KOPT-K1 (cell line): Measurements from ENCODE around the gene MYO5B.

Experiments used
- H3K27ac ChIP-seq: fragments of 200-600 bp; sonication (generic); 2 replicates; pipeline ENCODE4 v1.5.1; 2016; ENCODE audit warnings: antibody characterized with exemption, mild to moderate bottlenecking, low read depth, low read length; ENCODE audit not compliant: poor library complexity, severe bottlenecking
- H3K36me3 ChIP-seq: fragments of 200-600 bp; sonication (generic); 2 replicates; pipeline ENCODE4 v1.5.1; 2017; ENCODE audit warnings: antibody characterized with exemption, mild to moderate bottlenecking, low read length, moderate library complexity; ENCODE audit not compliant: insufficient read depth
- H3K9me3 ChIP-seq: fragments of 200-600 bp; sonication (generic); 2 replicates; pipeline ENCODE4 v1.5.1; 2017; ENCODE audit warnings: antibody characterized with exemption, low read length, mild to moderate bottlenecking; ENCODE audit not compliant: insufficient read depth, poor library complexity, severe bottlenecking

MYO5B gene

GRCh38 chr18:49853436-49853835 is 341.5 kb downstream of the MYO5B start:
- H3K27ac ChIP-seq = no peak overlapping the region
- no peaks in the 10 kb centered on the region for H3K36me3 ChIP-seq
- H3K9me3 ChIP-seq = no peaks in the 10 kb centered on the region

DNA sequence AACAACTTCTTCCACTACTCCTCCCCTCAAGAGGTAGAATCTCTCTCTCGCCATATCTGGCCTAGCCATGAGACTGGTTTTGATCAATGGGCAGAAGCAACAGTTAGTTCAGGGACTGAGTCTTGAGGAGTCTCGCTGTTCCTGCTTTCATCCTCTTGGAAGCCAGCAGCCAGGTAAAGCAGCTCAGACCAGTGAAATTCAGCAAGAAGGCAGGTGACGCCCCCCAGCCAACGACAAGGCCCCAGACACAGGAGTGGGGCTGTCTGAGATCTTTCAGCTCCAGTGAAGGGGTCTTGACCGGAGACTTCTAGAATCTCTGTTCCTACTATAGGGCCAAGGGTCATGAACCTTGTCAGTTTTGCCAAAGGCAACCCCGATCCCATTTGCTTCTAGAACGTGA is 341.9 kb downstream of the MYO5B start:
- no peaks in the 10 kb centered on the region for H3K9me3 ChIP-seq
- H3K27ac ChIP-seq = no peak overlapping the region

GRCh38 chr18:49851624-49852023 is 343.3 kb downstream of the MYO5B start:
- Histone ChIP-seq H3K36me3 (no peaks in the 10 kb centered on the region), H3K27ac (no peak overlapping the region), H3K9me3 (no peaks in the 10 kb centered on the region)

More for the DNA sequence above, 341.9 kb downstream of the MYO5B start:
- H3K36me3 ChIP-seq = no peaks in the 10 kb centered on the region

GRCh38 chr18:49850636-49851035 is 344.3 kb downstream of the MYO5B start:
- Histone ChIP-seq H3K9me3 (no peaks in the 10 kb centered on the region), H3K36me3 (no peaks in the 10 kb centered on the region), H3K27ac (no peak overlapping the region)

- no peaks in the 10 kb centered on the region for H3K36me3 ChIP-seq
- H3K27ac ChIP-seq = no peak overlapping the region
- no peaks in the 10 kb centered on the region for H3K9me3 ChIP-seq
Measured at GRCh38 chr18:49849331-49850217, 345.4 kb downstream of the MYO5B start.

DNA sequence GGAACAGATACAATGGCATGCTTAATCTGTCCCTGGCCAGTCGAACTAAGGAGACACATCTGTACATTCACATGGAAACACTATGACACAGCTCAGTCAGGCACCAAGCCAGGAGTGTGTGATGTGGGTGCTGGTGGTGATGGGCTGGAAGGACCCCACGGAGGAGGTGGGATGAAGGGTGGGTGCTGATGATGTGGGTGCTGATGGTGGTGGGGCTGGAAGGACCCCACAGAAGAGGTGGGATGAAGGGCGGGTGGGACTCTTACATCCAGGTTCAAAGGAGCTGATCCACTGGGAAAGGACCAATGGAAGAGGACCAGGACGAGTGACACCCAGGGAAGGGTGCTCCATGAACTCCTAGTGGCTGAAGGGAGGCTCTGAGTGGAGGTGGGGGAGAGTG is 346.8 kb downstream of the MYO5B start:
- H3K9me3 ChIP-seq = no peaks in the 10 kb centered on the region
- H3K27ac ChIP-seq = no peak overlapping the region
- H3K36me3 ChIP-seq = no peaks in the 10 kb centered on the region

DNA sequence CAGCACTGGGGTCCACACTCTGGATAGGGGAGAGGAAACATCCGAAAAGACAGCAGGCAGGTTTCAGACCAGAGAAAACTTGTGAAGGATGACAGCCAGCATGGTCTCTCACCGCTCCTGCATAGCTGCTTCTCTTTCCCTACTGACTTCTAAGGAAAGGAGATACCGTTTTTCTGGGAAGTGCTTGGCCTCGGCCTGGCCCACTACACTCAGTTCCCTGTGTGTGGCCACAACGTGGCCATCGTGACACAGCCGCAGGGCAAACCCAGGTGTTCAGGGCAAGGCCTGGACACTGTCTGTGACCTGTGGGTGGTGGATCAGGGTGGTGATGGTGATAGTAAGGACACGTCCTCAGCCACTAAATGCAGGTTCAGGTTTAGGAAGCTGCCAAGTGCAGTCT is 347.4 kb downstream of the MYO5B start:
- no peaks in the 10 kb centered on the region for H3K36me3 ChIP-seq
- H3K9me3 ChIP-seq = no peaks in the 10 kb centered on the region
- no peak overlapping the region for H3K27ac ChIP-seq

DNA sequence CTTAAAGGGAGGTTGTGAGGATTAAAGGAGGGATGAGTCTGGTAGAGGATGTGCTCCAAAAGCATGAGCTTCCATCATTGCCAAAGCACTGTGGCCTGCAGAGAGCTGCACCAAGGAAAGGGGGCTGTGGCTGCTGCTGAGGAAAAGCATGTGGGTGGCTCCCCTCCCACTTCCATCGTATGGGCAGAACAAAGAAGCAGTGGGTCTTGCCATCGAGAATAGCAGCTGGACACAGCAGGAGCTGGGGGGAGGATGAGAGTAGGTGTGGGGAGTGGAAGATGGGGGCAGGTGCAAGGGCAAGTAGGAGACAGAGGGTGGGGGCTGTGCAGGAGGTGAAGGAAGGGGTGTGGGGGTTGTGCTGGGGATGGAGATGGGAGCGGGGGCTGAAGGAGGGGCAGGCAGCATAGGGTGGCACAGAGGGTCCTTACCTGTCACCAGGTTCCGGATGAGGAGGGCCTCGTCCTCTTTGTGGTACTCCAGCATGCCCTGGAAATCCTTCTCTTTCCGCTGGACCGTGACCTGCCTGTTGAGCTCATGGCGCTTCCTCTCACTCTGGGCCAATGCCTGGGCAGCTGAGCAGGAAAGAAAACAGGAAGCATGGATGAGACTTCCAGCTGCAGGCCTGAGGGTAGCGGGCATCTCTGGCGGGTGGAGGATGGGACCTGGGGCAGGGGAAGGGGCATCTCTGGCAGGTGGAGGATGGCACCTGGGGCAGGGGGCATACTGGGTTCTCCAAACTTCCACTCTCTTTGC is 348.1 kb downstream of the MYO5B start:
- Histone ChIP-seq H3K9me3 (no peaks in the 10 kb centered on the region), H3K27ac (no peak overlapping the region), H3K36me3 (no peaks in the 10 kb centered on the region)

GRCh38 chr18:49846361-49846662 is 348.6 kb downstream of the MYO5B start:
- H3K36me3 ChIP-seq = no peaks in the 10 kb centered on the region
- H3K27ac ChIP-seq = no peak overlapping the region
- H3K9me3 ChIP-seq = no peaks in the 10 kb centered on the region

GRCh38 chr18:49845629-49846360 is 349.2 kb downstream of the MYO5B start:
- Histone ChIP-seq H3K27ac (no peak overlapping the region), H3K36me3 (no peaks in the 10 kb centered on the region), H3K9me3 (no peaks in the 10 kb centered on the region)

- Histone ChIP-seq H3K9me3 (no peaks in the 10 kb centered on the region), H3K36me3 (no peaks in the 10 kb centered on the region), H3K27ac (no peak overlapping the region)
Measured at GRCh38 chr18:49844903-49845302, 350.0 kb downstream of the MYO5B start.

GRCh38 chr18:49843778-49844625 is 350.9 kb downstream of the MYO5B start:
- Histone ChIP-seq H3K9me3 (no peaks in the 10 kb centered on the region), H3K36me3 (no peaks in the 10 kb centered on the region), H3K27ac (no peak overlapping the region)

DNA sequence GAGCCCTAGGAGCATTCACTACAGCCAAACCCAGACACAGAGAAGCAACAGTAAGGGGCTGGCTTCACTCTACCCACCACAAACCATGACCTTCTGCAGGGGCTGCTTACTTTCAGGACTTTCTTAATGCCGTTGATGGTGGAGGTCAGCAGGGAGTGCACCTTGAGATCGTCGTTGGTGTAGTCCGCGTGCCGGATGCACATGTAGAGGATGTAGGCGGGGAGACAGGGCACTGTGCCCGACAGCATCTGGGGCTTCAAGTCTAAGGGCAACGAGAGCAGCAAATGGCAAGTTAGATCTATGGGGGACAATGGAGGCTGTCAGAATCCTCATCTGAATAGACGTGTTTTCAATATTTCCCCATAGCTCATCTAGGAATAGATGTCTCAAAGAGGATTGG is 351.8 kb downstream of the MYO5B start:
- no peak overlapping the region for H3K27ac ChIP-seq
- H3K36me3 ChIP-seq = no peaks in the 10 kb centered on the region
- no peaks in the 10 kb centered on the region for H3K9me3 ChIP-seq

DNA sequence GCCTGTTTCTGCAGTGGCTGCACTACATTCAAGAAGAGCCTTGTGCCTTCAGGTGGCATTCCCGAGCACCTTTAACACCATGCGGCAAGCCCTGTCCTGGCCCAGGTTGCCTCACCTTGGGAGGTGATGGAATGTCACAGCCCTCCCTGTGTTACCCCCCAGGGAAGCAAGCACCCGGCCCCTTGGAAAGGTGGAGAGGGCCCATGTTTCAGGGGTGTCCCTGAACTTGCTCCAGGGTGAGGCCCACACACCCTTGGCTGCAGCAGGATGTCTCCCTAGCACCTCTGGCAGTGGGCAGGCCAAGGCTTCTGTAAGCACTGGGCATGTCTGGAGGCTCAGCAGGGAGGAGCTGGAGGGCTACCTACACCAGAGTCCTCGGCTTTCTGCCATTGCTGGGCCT is 352.3 kb downstream of the MYO5B start:
- no peaks in the 10 kb centered on the region for H3K9me3 ChIP-seq
- H3K27ac ChIP-seq = no peak overlapping the region

More for the DNA sequence above, 352.3 kb downstream of the MYO5B start:
- no peaks in the 10 kb centered on the region for H3K36me3 ChIP-seq
